NB4 (cell line): ENCODE data around the gene CACNA1D.

Experiments used
- DNase-seq: peaks from one replicate; pipeline ENCODE4 v3.0.0; 2010; ENCODE audit warnings: low read depth
- H3K4me3 ChIP-seq: one replicate; pipeline ENCODE4 v1.5.1; 2011; ENCODE audit warnings: mild to moderate bottlenecking, low read depth, low read length, moderate library complexity
- MYC ChIP-seq: IDR thresholded peaks from 2 replicates; pipeline ENCODE4 v1.6.1; 2011; ENCODE audit warnings: low read depth, low read length
- POLR2A ChIP-seq: IDR thresholded peaks from 2 replicates; pipeline ENCODE4 v1.6.1; 2011; ENCODE audit warnings: mild to moderate bottlenecking; ENCODE audit not compliant: insufficient read length; ENCODE audit errors: extremely low read depth
- TF ChIP-seq, protein P1 (sequence below): IDR thresholded peaks from 2 replicates; pipeline ENCODE4 v1.6.1; 2011; ENCODE audit warnings: low read depth, low read length
- TF ChIP-seq, protein P2 (sequence below): IDR thresholded peaks from one replicate; pipeline ENCODE4 v1.5.1; 2012; ENCODE audit warnings: low read depth, low read length

The CACNA1D gene

DNA sequence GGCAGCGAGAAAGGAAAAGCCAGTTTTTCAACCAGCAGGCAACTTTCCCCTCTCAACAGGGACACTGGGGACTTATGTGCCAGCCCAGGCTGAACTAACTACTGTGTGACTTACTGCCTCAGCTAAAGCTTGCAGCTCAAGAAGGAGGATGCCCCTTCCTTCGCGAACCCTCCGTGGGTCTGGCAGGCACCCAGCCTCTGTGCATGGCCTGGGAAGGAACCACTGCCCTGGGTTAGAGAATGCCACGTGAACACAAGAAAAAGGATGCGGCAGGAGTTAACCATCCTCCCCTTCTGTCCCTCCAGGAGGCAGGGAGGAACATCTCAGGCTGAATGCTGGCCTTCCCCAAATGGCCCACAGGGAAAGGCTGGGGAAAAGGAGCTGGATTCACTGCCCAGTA is 322.8 kb downstream of the CACNA1D start:
- H3K4me3 ChIP-seq, result no peak overlapping the region
- TF ChIP-seq, protein P1, sequence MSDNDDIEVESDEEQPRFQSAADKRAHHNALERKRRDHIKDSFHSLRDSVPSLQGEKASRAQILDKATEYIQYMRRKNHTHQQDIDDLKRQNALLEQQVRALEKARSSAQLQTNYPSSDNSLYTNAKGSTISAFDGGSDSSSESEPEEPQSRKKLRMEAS, result no peak
- TF ChIP-seq, protein P2, sequence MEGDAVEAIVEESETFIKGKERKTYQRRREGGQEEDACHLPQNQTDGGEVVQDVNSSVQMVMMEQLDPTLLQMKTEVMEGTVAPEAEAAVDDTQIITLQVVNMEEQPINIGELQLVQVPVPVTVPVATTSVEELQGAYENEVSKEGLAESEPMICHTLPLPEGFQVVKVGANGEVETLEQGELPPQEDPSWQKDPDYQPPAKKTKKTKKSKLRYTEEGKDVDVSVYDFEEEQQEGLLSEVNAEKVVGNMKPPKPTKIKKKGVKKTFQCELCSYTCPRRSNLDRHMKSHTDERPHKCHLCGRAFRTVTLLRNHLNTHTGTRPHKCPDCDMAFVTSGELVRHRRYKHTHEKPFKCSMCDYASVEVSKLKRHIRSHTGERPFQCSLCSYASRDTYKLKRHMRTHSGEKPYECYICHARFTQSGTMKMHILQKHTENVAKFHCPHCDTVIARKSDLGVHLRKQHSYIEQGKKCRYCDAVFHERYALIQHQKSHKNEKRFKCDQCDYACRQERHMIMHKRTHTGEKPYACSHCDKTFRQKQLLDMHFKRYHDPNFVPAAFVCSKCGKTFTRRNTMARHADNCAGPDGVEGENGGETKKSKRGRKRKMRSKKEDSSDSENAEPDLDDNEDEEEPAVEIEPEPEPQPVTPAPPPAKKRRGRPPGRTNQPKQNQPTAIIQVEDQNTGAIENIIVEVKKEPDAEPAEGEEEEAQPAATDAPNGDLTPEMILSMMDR, result no peak
- TF ChIP-seq POLR2A (no peak), MYC (no peak)
- no peak for DNase-seq

DNA sequence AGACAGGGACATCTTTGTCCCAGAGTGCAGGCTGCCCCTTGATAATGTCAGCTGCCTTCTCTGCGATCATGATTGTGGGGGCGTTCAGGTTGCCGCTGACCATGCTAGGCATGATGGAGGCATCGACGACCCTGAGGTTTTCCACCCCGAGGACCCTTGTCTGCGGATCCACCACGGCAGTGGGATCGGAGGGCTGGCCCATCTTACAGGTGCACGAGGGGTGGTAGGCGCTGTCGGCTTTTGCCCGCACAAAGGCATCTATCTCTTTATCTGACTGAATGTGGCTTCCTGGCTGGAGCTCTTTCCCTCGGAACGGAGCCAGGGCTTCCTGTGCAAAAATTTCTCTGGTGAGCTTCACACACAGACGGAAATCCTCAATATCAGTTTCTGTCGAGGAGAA is 323.4 kb downstream of the CACNA1D start:
- DNase-seq, result no peak
- H3K4me3 ChIP-seq, result no peak overlapping the region
- no peak for TF ChIP-seq MYC
- TF ChIP-seq, protein P1, result no peak
- TF ChIP-seq, protein P2, result no peak
- no peak for TF ChIP-seq POLR2A

DNA sequence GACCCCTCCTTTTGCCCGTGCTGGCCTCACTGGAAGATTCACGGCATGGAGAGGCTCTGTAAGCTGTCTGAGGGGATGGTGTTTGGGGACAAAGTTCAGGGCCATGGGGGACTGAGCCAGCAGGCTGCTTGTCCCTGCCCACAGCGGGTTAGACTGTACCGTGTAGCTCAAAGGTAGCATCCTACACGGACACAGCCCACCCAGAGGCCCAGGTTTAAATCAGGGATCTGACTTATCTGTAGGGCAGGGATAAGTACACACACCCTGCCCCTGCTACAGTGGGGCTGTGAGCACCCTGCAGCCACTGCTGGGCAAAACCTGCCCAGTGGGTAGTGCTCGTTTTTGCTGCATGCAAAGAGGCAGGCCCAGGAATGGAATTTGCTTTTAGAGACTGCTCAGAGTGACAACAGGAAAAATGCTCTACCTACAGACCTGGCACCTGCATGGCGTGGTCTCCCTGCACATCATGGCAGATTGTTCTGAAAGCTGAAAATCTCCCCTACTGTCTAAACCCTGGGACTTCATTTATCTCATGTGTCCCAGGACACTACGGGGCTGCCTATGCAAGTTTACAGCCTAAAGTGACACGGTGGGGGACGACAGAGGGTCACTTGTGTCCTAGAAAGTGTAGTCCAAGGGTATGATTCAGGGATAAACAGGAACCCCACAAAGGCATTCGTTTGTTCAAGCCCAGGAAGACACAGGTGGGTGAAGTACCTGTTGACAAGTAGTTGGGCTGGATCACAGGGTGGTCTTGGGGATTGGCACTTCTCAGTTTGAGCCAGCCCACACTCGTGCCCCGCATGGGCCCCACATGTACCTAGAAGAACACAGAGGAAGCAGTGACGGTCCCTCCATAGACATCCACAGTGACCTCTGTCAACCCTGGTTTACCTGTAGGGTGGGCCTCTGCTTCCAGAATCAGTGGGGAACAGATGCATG is 324.1 kb downstream of the CACNA1D start:
- TF ChIP-seq, protein P2, result no peak
- TF ChIP-seq, protein P1, result no peak
- TF ChIP-seq POLR2A (no peak), MYC (no peak)
- H3K4me3 ChIP-seq, result no peak overlapping the region
- DNase-seq, result no peak

DNA sequence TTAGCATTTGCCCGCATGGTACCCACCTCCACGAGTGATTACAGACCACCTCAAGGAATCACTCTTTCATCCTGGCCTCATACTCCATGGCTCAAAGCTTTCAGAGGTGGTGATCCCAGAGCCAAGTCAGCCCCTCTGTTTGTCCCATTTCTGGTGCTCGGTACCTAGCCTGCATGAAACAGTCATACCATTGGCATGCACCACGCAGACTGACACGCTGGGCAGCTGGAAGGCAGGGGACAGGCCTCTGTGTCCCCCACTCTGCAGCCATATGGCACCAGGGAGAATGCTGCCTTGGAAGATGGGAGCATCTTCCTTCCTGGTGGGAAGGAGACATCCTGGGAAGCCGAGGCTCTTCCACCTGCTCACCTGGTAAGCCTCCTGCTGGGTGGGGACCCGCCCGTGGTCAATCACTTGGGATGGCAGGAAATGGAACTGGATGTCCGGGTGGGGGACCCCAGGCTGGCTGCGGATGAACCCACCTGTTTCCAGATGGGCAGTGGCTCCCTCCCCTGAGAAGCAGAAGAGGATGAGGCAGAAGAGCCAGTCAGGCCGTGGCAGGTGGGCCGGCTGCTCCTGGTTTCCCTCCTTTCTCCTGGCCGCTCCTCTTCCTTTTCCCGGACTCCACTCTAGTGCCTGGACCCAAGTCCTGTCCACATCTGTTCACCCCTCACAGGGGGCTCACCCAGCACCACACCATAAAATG is 324.9 kb downstream of the CACNA1D start:
- no peak overlapping the region for H3K4me3 ChIP-seq
- TF ChIP-seq MYC (no peak), POLR2A (no peak)
- TF ChIP-seq, protein P1, result no peak
- TF ChIP-seq, protein P2, result no peak
- DNase-seq, result no peak

DNA sequence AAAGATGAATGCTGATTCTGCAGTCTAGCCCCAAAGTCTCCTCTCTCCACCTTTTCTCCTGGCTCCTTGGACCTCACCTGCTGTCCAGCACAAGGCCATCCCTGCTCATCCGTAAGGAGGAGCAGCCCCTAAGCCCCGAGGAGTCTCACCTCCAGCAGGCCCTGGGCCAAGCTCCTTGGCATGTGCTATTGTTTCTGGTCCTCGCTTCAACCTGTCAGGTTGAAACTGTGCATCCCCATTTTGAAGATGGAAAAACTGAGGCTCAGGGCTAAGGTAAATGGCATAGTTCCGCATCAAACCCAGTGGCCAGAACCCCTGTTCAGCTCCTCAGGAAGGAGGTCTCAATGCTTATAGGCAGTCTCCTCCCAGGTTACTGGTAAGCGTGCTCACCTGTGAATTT is 325.7 kb downstream of the CACNA1D start:
- no peak for DNase-seq
- TF ChIP-seq MYC (no peak), POLR2A (no peak)
- TF ChIP-seq, protein P2, result no peak
- TF ChIP-seq, protein P1, result no peak
- no peak overlapping the region for H3K4me3 ChIP-seq
